ENCODE results near the gene ERGIC3. TPM values are rescaled to one million over a fixed set of nuclear protein-coding genes. Genes with fewer than 3 reads are reported as not detected.

Gene ERGIC3
- total RNA-seq, 4 donors from 2014 or later = 129 to 200 (median 163) TPM

DNA sequence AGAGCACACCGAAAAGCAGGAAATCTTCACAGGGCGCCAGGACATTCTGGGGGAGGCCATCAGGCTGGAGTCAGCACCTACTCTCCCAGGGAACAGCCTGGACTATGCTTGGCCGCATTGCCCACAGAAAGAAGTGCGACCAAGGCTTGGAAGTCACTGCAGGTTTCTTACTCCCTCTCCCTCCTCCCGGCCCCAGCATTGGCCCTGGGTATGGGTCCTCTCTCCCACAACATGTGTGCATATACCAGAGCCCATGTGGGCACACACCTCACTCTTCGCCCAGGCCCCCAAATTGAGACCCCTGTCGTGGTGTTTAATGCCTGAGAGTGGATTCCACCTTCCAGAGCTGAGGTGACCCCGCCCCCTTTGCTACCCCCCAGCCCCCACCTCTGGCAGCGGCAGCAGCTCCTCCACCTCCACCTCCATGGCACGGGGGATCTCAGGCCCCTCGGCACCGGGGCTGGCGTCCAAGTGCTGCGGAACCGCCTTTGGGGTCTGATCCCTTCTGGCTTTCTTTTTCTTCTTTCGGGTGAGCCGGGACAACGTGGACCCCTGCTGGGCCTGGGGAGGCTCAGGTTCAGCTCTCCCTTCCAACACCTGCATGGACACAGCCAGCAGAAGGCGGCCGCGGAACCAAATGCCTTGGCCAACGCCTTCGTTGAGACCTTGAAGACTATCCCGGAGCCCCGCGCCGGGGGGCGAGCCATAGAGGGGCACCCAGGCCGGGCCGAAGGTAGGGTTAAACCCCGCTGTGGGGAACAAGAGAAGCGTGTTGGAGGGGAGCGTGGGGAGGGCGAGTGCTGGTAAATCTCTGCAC, 58.5 kb downstream of the ERGIC3 start:
- H3K4me1 ChIP-seq = peaks cover 0 to 21% (median 12%) of the 10 kb centered on the region in 3 donors
- peak overlapping the region in 1 of 2 donors; percentile 58 for H3K4me3 ChIP-seq
- H3K9me3 ChIP-seq = no peaks in the 10 kb centered on the region
- no peak for ATAC-seq
- H3K36me3 ChIP-seq = no peaks in the 10 kb centered on the region
- TF ChIP-seq, protein P1, sequence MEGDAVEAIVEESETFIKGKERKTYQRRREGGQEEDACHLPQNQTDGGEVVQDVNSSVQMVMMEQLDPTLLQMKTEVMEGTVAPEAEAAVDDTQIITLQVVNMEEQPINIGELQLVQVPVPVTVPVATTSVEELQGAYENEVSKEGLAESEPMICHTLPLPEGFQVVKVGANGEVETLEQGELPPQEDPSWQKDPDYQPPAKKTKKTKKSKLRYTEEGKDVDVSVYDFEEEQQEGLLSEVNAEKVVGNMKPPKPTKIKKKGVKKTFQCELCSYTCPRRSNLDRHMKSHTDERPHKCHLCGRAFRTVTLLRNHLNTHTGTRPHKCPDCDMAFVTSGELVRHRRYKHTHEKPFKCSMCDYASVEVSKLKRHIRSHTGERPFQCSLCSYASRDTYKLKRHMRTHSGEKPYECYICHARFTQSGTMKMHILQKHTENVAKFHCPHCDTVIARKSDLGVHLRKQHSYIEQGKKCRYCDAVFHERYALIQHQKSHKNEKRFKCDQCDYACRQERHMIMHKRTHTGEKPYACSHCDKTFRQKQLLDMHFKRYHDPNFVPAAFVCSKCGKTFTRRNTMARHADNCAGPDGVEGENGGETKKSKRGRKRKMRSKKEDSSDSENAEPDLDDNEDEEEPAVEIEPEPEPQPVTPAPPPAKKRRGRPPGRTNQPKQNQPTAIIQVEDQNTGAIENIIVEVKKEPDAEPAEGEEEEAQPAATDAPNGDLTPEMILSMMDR (IDR thresholded peaks at IDR 0.05) = no peak
- no peak for TF ChIP-seq EP300 (IDR thresholded peaks at IDR 0.05)
- no peak for TF ChIP-seq POLR2AphosphoS5 (IDR thresholded peaks at IDR 0.05)
- TF ChIP-seq POLR2A (IDR thresholded peaks at IDR 0.05) = no peak
- H3K27ac ChIP-seq = no peak overlapping the region
- H3K27me3 ChIP-seq = peaks cover 37% of the 10 kb centered on the region
- 39% methylated on average over 10 of the region's 34 CpGs; no CpG with 5 or more reads in 1 of the 2 donors for WGBS, 2 donors (ENCODE audit: low coverage in 1 of 2)

DNA sequence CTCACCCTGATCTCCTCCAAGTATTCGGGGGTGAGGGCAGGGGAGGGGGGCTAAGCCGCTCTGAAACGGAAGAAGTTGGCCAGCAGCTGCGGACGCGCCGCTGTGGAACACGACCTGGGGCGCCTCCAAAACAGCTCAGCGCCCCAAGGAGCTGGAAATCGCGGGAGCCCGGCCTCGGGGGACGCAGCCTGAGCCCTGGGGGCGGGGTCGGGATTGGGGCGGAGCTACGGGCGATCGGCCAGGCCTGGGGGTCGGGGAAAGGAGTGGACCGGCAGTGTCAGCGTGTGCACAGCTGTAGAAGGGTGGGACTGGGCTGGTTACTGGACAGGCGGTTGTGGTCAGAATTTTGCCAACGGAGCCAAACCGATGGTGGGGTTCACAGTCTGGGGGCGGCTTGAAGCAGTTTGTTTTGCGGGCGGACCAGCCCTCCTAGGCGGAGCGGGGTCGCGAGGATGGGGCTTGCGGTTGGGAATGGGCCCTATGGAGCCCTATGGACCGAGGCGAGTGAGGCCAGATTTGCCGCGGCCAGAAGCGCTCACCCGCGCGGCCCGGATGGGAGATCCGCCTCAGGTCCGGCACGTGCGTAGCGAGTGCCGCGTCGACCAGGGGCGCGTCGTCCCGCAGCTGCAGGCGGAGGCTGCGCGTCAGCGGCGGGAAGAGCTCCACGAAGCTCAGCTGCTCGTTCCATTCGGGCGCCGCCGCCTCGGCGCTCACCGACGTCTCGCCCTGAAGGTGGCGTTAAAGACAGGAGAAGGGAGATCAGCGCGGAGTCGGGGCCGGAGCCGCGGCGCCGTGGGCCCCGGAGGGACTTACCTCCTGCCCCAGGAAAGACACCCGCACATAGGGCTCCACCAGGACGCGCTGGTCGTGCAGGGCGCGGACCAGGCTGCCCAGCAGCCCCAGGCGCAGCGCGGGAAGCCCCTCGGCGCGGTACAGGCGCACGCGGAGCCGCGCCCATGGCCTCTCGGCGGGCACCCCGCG, 59.4 kb downstream of the ERGIC3 start:
- H3K4me1 ChIP-seq = peaks cover 0 to 21% (median 12%) of the 10 kb centered on the region in 3 donors

DNA sequence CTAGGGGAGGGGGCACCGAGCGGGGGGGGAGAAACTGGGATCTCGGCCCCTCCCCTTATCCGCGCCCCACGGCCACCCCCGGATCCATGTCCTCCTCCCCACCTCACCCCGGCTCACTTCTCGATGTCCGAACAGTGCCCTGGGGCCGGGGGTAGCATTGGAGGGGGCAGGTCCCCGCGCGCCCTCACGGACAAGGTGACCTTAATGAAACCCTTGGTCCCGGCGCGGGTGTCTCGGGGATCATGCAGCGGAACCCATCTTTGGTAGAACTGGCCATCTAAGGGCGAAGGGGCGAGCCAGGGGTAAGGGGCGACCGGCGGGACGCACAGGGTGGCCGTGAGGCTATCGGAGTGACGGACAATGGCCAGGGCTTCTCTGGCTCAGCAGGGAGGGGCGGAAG, 60.1 kb downstream of the ERGIC3 start:
- no peaks in the 10 kb centered on the region for H3K9me3 ChIP-seq
- peak overlapping the region in 1 of 4 donors; percentile 66 for H3K27ac ChIP-seq
- H3K27me3 ChIP-seq = peaks cover 37% of the 10 kb centered on the region
- peak overlapping the region; percentile 18 to 58 for H3K4me3 ChIP-seq
- TF ChIP-seq POLR2AphosphoS5 (IDR thresholded peaks at IDR 0.05) = no peak
- no peak for TF ChIP-seq EP300 (IDR thresholded peaks at IDR 0.05)
- TF ChIP-seq POLR2A (IDR thresholded peaks at IDR 0.05) = no peak
- TF ChIP-seq, protein P1 (IDR thresholded peaks at IDR 0.05) = no peak
- no peaks in the 10 kb centered on the region for H3K36me3 ChIP-seq
- WGBS, 2 donors (ENCODE audit: low coverage in 1 of 2) = no CpG with 5 or more reads among the region's 30 CpGs
- no peak for ATAC-seq
- H3K4me1 ChIP-seq = peaks cover 0 to 21% (median 12%) of the 10 kb centered on the region in 3 donors

More for the DNA sequence above, 59.4 kb downstream of the ERGIC3 start:
- H3K27me3 ChIP-seq = peaks cover 37% of the 10 kb centered on the region
- peak; percentile 41 for TF ChIP-seq POLR2AphosphoS5 (IDR thresholded peaks at IDR 0.05)
- no peak for TF ChIP-seq EP300 (IDR thresholded peaks at IDR 0.05)
- TF ChIP-seq POLR2A (IDR thresholded peaks at IDR 0.05) = peak in 1 of 2 donors; percentile 18
- TF ChIP-seq, protein P1 (IDR thresholded peaks at IDR 0.05) = peak in 3 of 4 experiments; percentile 35 to 76 (median 58)
- peak overlapping the region in 1 of 4 donors; percentile 66 for H3K27ac ChIP-seq
- peak; percentile 89 for ATAC-seq
- peak overlapping the region; percentile 18 to 58 for H3K4me3 ChIP-seq
- H3K36me3 ChIP-seq = no peaks in the 10 kb centered on the region
- 0% methylated on average over 14 of the region's 103 CpGs; no CpG with 5 or more reads in 1 of the 2 donors for WGBS, 2 donors (ENCODE audit: low coverage in 1 of 2)
- H3K9me3 ChIP-seq = no peaks in the 10 kb centered on the region

DNA sequence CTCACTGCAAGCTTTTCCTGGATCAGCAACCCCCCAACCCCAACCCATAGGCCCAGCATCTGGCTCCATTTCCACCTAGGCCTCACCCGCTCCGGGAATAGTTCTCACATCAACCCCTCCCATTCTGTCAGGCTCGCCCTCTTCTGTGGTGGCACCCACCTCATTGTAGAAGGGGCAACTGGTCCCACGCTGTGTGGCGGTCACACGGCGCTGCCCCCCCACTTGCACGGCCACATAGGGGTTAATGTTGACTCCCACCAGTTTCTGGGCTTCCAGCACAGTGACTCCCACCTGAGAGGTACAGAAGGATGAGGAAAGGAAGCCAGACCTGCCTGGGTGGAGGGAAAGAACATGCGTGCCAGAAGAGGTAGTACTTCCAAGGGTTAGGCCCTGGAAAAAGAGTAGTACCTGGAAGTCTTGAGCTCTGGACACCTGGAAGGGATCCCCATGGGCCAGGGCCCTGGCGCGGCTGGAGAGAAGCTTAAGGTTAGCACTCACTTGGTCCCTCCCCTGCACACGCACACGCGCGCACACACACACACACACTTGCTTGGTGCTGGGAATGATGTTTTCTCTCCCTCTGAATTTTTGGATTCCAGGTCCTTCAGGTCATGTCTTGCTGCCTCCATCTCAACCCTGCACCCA, 61.1 kb downstream of the ERGIC3 start:
- TF ChIP-seq POLR2AphosphoS5 (IDR thresholded peaks at IDR 0.05) (no peak), EP300 (IDR thresholded peaks at IDR 0.05) (no peak), POLR2A (IDR thresholded peaks at IDR 0.05) (no peak)
- no peaks in the 10 kb centered on the region for H3K9me3 ChIP-seq
- peaks cover 0 to 21% (median 12%) of the 10 kb centered on the region in 3 donors for H3K4me1 ChIP-seq
- ATAC-seq = no peak
- no peak overlapping the region for H3K4me3 ChIP-seq
- peaks cover 33% of the 10 kb centered on the region for H3K27me3 ChIP-seq
- H3K36me3 ChIP-seq = no peaks in the 10 kb centered on the region
- H3K27ac ChIP-seq = no peak overlapping the region
- 97 to 100% methylated on average over 1 to 9 of the region's 15 CpGs for WGBS, 2 donors (ENCODE audit: low coverage in 1 of 2)

Data from gastroesophageal sphincter (tissue), 4 donors.